Astrocyte (in vitro differentiated cells and primary cell): Measurements from ENCODE around the gene GPSM3. TPM values are rescaled to one million over a fixed set of nuclear protein-coding genes. Genes with fewer than 3 reads are reported as not detected.

Source experiments
- DNase-seq: peaks from one replicate; pipeline ENCODE4 v3.0.0-alpha.2; 2010; ENCODE audit warnings: low read depth
- FAIRE-seq: peaks from 2 replicates; lab custom pipeline; 2011; peaks lifted over from hg19 to GRCh38; lab: Jason Lieb, UNC
- H2AFZ ChIP-seq: 2 replicates; pipeline ENCODE4 v1.6.0; 2012; ENCODE audit warnings: low read depth, low read length, inconsistent platforms
- H3K27ac ChIP-seq: 2 replicates; pipeline ENCODE4 v1.5.1; 2011; ENCODE audit warnings: low read depth, low read length, inconsistent platforms
- H3K27me3 ChIP-seq: 2 replicates; pipeline ENCODE4 v1.6.0; 2011; ENCODE audit warnings: low read length, inconsistent platforms; ENCODE audit not compliant: insufficient read depth
- H3K36me3 ChIP-seq: 2 replicates; pipeline ENCODE4 v1.5.1; 2011; ENCODE audit warnings: low read length, inconsistent platforms; ENCODE audit not compliant: insufficient read depth
- H3K4me1 ChIP-seq: 2 replicates; pipeline ENCODE4 v1.5.1; 2011; ENCODE audit warnings: low read length, inconsistent platforms; ENCODE audit not compliant: insufficient read depth
- H3K4me2 ChIP-seq: 2 replicates; pipeline ENCODE4 v1.6.0; 2012; ENCODE audit warnings: low read length, inconsistent platforms
- H3K4me3 ChIP-seq: 2 replicates; pipeline ENCODE4 v1.5.1; 2011; ENCODE audit warnings: low read depth, mild to moderate bottlenecking, low read length, inconsistent platforms; ENCODE audit not compliant: insufficient read depth
- H3K79me2 ChIP-seq: 2 replicates; pipeline ENCODE4 v1.6.0; 2012; ENCODE audit warnings: mild to moderate bottlenecking, low read length, inconsistent platforms; ENCODE audit not compliant: insufficient read depth
- H3K9ac ChIP-seq: 2 replicates; pipeline ENCODE4 v1.6.0; 2012; ENCODE audit warnings: mild to moderate bottlenecking, low read length, inconsistent platforms
- H3K9me3 ChIP-seq: 2 replicates; pipeline ENCODE4 v1.5.1; 2012; ENCODE audit warnings: low read depth, mild to moderate bottlenecking, low read length, inconsistent platforms; ENCODE audit not compliant: insufficient read depth
- H4K20me1 ChIP-seq: 2 replicates; pipeline ENCODE4 v1.6.0; 2012; ENCODE audit warnings: low read length, inconsistent platforms; ENCODE audit not compliant: insufficient read depth
- H3K27ac Mint-ChIP-seq: one replicate; pipeline ENCODE4 v1.8.0; 2021; ENCODE audit warnings: mild to moderate bottlenecking, mixed read lengths; ENCODE audit not compliant: unreplicated experiment
- H3K27me3 Mint-ChIP-seq: one replicate; pipeline ENCODE4 v1.8.0; 2021; ENCODE audit warnings: low read depth, mixed read lengths; ENCODE audit not compliant: unreplicated experiment
- H3K36me3 Mint-ChIP-seq: one replicate; pipeline ENCODE4 v1.8.0; 2021; ENCODE audit warnings: low read depth, mixed read lengths; ENCODE audit not compliant: unreplicated experiment
- H3K4me1 Mint-ChIP-seq: one replicate; pipeline ENCODE4 v1.8.0; 2021; ENCODE audit warnings: low read depth, mixed read lengths; ENCODE audit not compliant: unreplicated experiment
- H3K4me3 Mint-ChIP-seq: one replicate; pipeline ENCODE4 v1.8.0; 2021; ENCODE audit warnings: mild to moderate bottlenecking, moderate library complexity, mixed read lengths; ENCODE audit not compliant: unreplicated experiment
- H3K9me3 Mint-ChIP-seq: one replicate; pipeline ENCODE4 v1.8.0; 2021; ENCODE audit warnings: mild to moderate bottlenecking, mixed read lengths; ENCODE audit not compliant: unreplicated experiment
- CTCF ChIP-seq: IDR thresholded peaks from 2 replicates; pipeline ENCODE4 v1.5.1; 2011; ENCODE audit warnings: low read depth, mild to moderate bottlenecking, inconsistent platforms, low read length, moderate library complexity; ENCODE audit not compliant: insufficient read depth
- EZH2 ChIP-seq: IDR thresholded peaks from 2 replicates; pipeline ENCODE4 v1.6.1; 2012; ENCODE audit warnings: mild to moderate bottlenecking, low read length, inconsistent platforms; ENCODE audit not compliant: insufficient read depth
- total RNA-seq: library from RNA; stranded (reverse); gene quantifications from 2 replicates; pipeline ENCODE4 v1.2.1, GENCODE V29; 2021

Gene GPSM3
- total RNA-seq, 1 donor from 2014 or later, result 9.6 TPM

- H3K4me1 Mint-ChIP-seq, result peaks cover 35% of the 10 kb centered on the region
- peaks cover 4% of the 10 kb centered on the region for H3K36me3 Mint-ChIP-seq
- H3K4me3 Mint-ChIP-seq, result peak overlapping the region; percentile 97
Measured at GRCh38 chr6:32176476-32177182, 15.8 kb downstream of the GPSM3 start.

GRCh38 chr6:32175711-32176475, 16.6 kb downstream of the GPSM3 start, which contains the start of gene AGPAT1:
Gene AGPAT1 (minus strand): TSS chr6:32176084. CDS start chr6:32171496, 4,588 bp downstream.
- no peaks in the 10 kb centered on the region for H3K27me3 Mint-ChIP-seq
- H3K9me3 ChIP-seq, result no peaks in the 10 kb centered on the region
- H3K27ac Mint-ChIP-seq, result peak within 1 kb of the TSS; percentile 99
- H3K4me1 Mint-ChIP-seq, result peaks cover 35% of the 10 kb centered on the region
- peaks cover 31% of the 10 kb centered on the region for H4K20me1 ChIP-seq
- peak within 1 kb of the TSS; percentile 77 for H2AFZ ChIP-seq
- no peaks in the 10 kb centered on the region for H3K27me3 ChIP-seq
- H3K4me1 ChIP-seq, result peaks cover 33% of the 10 kb centered on the region
- peak within 1 kb of the TSS; percentile 95 for H3K4me2 ChIP-seq
- H3K36me3 Mint-ChIP-seq, result peaks cover 7% of the 10 kb centered on the region
- DNase-seq (peak; percentile 95), FAIRE-seq (no peak)
- H3K4me3 ChIP-seq, result peak within 1 kb of the TSS; percentile 86
- no peaks in the 10 kb centered on the region for H3K36me3 ChIP-seq
- H3K4me3 Mint-ChIP-seq, result peak within 1 kb of the TSS; percentile 97
- H3K79me2 ChIP-seq, result peaks cover 51% of the 10 kb centered on the region
- peak within 1 kb of the TSS; percentile 91 for H3K27ac ChIP-seq
- peak within 1 kb of the TSS; percentile 98 for H3K9ac ChIP-seq
- no peaks in the 10 kb centered on the region for H3K9me3 Mint-ChIP-seq
- TF ChIP-seq EZH2, result no peak
- no peak for TF ChIP-seq CTCF

More at GRCh38 chr6:32176476-32177182, 15.8 kb downstream of the GPSM3 start:
- FAIRE-seq (no peak), DNase-seq (peak; percentile 56)
- H3K27ac ChIP-seq, result peak overlapping the region; percentile 91
- H3K27me3 ChIP-seq, result no peaks in the 10 kb centered on the region
- H3K4me3 ChIP-seq, result peak overlapping the region; percentile 79
- Mint-ChIP-seq H3K27ac (peak overlapping the region; percentile 99), H3K9me3 (no peaks in the 10 kb centered on the region), H3K27me3 (no peaks in the 10 kb centered on the region)
- peaks cover 47% of the 10 kb centered on the region for H3K79me2 ChIP-seq
- TF ChIP-seq CTCF (no peak), EZH2 (no peak)
- H4K20me1 ChIP-seq, result peaks cover 24% of the 10 kb centered on the region
- no peaks in the 10 kb centered on the region for H3K36me3 ChIP-seq
- peak overlapping the region; percentile 77 for H2AFZ ChIP-seq
- peak overlapping the region; percentile 95 for H3K4me2 ChIP-seq
- H3K9me3 ChIP-seq, result no peaks in the 10 kb centered on the region
- H3K9ac ChIP-seq, result peak overlapping the region; percentile 98
- peaks cover 33% of the 10 kb centered on the region for H3K4me1 ChIP-seq
